Fibroblast of skin of abdomen (primary cell): ENCODE results near the gene POLR3GL.

Experiments
- DNase-seq: peaks from one replicate; pipeline ENCODE4 v3.0.0-alpha.2; 2013

The POLR3GL gene

GRCh38 chr1:145975216-145975615 is 10.7 kb downstream of the POLR3GL start:
- no peak for DNase-seq

GRCh38 chr1:145977016-145977415 is 12.5 kb downstream of the POLR3GL start:
- no peak for DNase-seq

- DNase-seq: peak; percentile 83
These were observed 13.3 kb downstream of the POLR3GL start for GRCh38 chr1:145977486-145978470.

- DNase-seq: no peak
These were observed 14.0 kb downstream of the POLR3GL start for GRCh38 chr1:145978471-145978853.

- DNase-seq: peak; percentile 100
These were observed 14.6 kb downstream of the POLR3GL start for GRCh38 chr1:145978854-145979745.

GRCh38 chr1:145979746-145980456 is 15.4 kb downstream of the POLR3GL start:
- DNase-seq: no peak

- DNase-seq: no peak
These were observed 16.0 kb downstream of the POLR3GL start for GRCh38 chr1:145980457-145980994.

- DNase-seq: no peak
These were observed 17.7 kb downstream of the POLR3GL start for GRCh38 chr1:145982010-145982723.

- no peak for DNase-seq
These were observed 18.8 kb downstream of the POLR3GL start for GRCh38 chr1:145983206-145983675.

GRCh38 chr1:145983960-145984830 is 19.7 kb downstream of the POLR3GL start:
- DNase-seq: no peak

- DNase-seq: no peak
These were observed 20.6 kb downstream of the POLR3GL start for GRCh38 chr1:145985129-145985501.

GRCh38 chr1:145985502-145986439 is 21.3 kb downstream of the POLR3GL start:
- DNase-seq: peak; percentile 81

- no peak for DNase-seq
These were observed 22.1 kb downstream of the POLR3GL start for GRCh38 chr1:145986551-145986950.

GRCh38 chr1:145987926-145988325 is 23.4 kb downstream of the POLR3GL start:
- no peak for DNase-seq

- DNase-seq: no peak
These were observed 24.3 kb downstream of the POLR3GL start for GRCh38 chr1:145988773-145989172.

- no peak for DNase-seq
These were observed 25.9 kb downstream of the POLR3GL start for GRCh38 chr1:145990249-145990855.

- DNase-seq: no peak
These were observed 27.4 kb downstream of the POLR3GL start for GRCh38 chr1:145991735-145992412.

GRCh38 chr1:145992502-145992936 is 28.0 kb downstream of the POLR3GL start:
- no peak for DNase-seq
